MCF 10A (cell line): ENCODE measurements around the gene FILIP1L. TPM values are rescaled to one million over a fixed set of nuclear protein-coding genes. Genes with fewer than 3 reads are reported as not detected.

Source experiments
- BruUV-seq: library from RNA; stranded (reverse); fragments of 400-500 nt; replicated peaks from 2 replicates; lab custom pipeline; 2021; lab: Mats Ljungman, UMichigan
- CTCF ChIA-PET: fragments of 300-600 bp; sonication (Branson Sonifier 250); formaldehyde crosslinking; extraction: SDS; loops from one replicate; lab custom pipeline; 2021; ENCODE audit warnings: antibody characterized with exemption, inconsistent platforms; lab: Yijun Ruan, JAX
- POLR2A ChIA-PET: fragments of 300-600, 350-650 bp; sonication (Branson Sonifier 250); formaldehyde crosslinking; extraction: SDS; loops from one replicate; lab custom pipeline; 2020; ENCODE audit warnings: antibody characterized with exemption, inconsistent platforms; lab: Yijun Ruan, JAX
- DNase-seq: peaks from one replicate; pipeline ENCODE4 v3.0.0-alpha.2; 2018; ENCODE audit not compliant: unreplicated experiment
- H3K27ac Mint-ChIP-seq: one replicate; pipeline ENCODE4 v1.8.0; 2022; ENCODE audit warnings: mild to moderate bottlenecking, low read depth, mixed read lengths; ENCODE audit not compliant: unreplicated experiment
- H3K27me3 Mint-ChIP-seq: one replicate; pipeline ENCODE4 v1.8.0; 2022; ENCODE audit warnings: mixed read lengths; ENCODE audit not compliant: insufficient read depth, unreplicated experiment
- H3K36me3 Mint-ChIP-seq: one replicate; pipeline ENCODE4 v1.8.0; 2022; ENCODE audit warnings: mild to moderate bottlenecking, moderate library complexity, mixed read lengths; ENCODE audit not compliant: insufficient read depth, unreplicated experiment
- H3K4me1 Mint-ChIP-seq: one replicate; pipeline ENCODE4 v1.8.0; 2022; ENCODE audit warnings: mixed read lengths; ENCODE audit not compliant: insufficient read depth, unreplicated experiment
- H3K4me3 Mint-ChIP-seq: one replicate; pipeline ENCODE4 v1.8.0; 2022; ENCODE audit warnings: mild to moderate bottlenecking, moderate library complexity, mixed read lengths; ENCODE audit not compliant: unreplicated experiment
- H3K9me3 Mint-ChIP-seq: one replicate; pipeline ENCODE4 v1.8.0; 2022; ENCODE audit warnings: mixed read lengths; ENCODE audit not compliant: unreplicated experiment
- CTCF ChIP-seq: fragments of 200-600 bp; IDR thresholded peaks from one replicate; pipeline ENCODE4 v1.8.0; 2022; ENCODE audit warnings: antibody characterized with exemption, mild to moderate bottlenecking; ENCODE audit not compliant: unreplicated experiment
- intact Hi-C: fragments of 100-400 bp; cut with micrococcal nuclease; formaldehyde crosslinking; loops from 2 replicates; pipeline ENCODE4 v1.14.1; 2022
- total RNA-seq: library from RNA; stranded (reverse); gene quantifications from 2 replicates; pipeline ENCODE4 v1.2.3, GENCODE V29; 2022

The FILIP1L gene
- total RNA-seq, 1 experiment from 2014 or later, result 2.4 TPM

GRCh38 chr3:99945328-99945995 is 168.8 kb downstream of the FILIP1L start:
- no TSS peak for BruUV-seq
- ChIA-PET CTCF (interaction anchor here (0.6 kb wide), 1 partner anchor 448 kb away, joined by 8 read pairs; no protein-coding TSS in a partner anchor), POLR2A (interaction anchor here (0.6 to 1.5 kb wide), 4 partner anchors 9 to 120 kb away, joined by 3 to 4 read pairs (median 3); no protein-coding TSS in a partner anchor)
- Mint-ChIP-seq H3K9me3 (no peaks in the 10 kb centered on the region), H3K36me3 (no peaks in the 10 kb centered on the region), H3K27me3 (no peaks in the 10 kb centered on the region), H3K4me1 (peaks cover 6% of the 10 kb centered on the region), H3K4me3 (no peak overlapping the region), H3K27ac (no peak overlapping the region)
- DNase-seq, result no peak
- intact Hi-C loops, result no loop called here
- TF ChIP-seq CTCF, result no peak

- intact Hi-C loops, result no loop called here
- POLR2A ChIA-PET, result interaction anchor here (1.0 kb wide), 1 partner anchor 16 kb away, joined by 3 read pairs; no protein-coding TSS in a partner anchor
- Mint-ChIP-seq H3K27me3 (no peaks in the 10 kb centered on the region), H3K9me3 (no peaks in the 10 kb centered on the region), H3K36me3 (no peaks in the 10 kb centered on the region), H3K27ac (no peak overlapping the region), H3K4me1 (peaks cover 6% of the 10 kb centered on the region), H3K4me3 (no peak overlapping the region)
- BruUV-seq, result no TSS peak
- no peak for TF ChIP-seq CTCF
- no peak for DNase-seq
- CTCF ChIA-PET, result interaction anchor here (0.6 to 1.3 kb wide), 4 partner anchors 25 to 128 kb away, joined by 3 to 4 read pairs (median 3); no protein-coding TSS in a partner anchor
These were observed 170.2 kb downstream of the FILIP1L start for GRCh38 chr3:99943931-99944761.

GRCh38 chr3:99941211-99941610 is 173.1 kb downstream of the FILIP1L start:
- POLR2A ChIA-PET, result interaction anchor here (0.6 kb wide), 1 partner anchor 100 kb away, joined by 3 read pairs; no protein-coding TSS in a partner anchor
- Mint-ChIP-seq H3K4me1 (peaks cover 11% of the 10 kb centered on the region), H3K36me3 (no peaks in the 10 kb centered on the region), H3K9me3 (no peaks in the 10 kb centered on the region), H3K27ac (no peak overlapping the region), H3K27me3 (no peaks in the 10 kb centered on the region), H3K4me3 (no peak overlapping the region)
- BruUV-seq, result no TSS peak
- intact Hi-C loops, result no loop called here
- CTCF ChIA-PET, result interaction anchor here (0.7 kb wide), 1 partner anchor 19 kb away, joined by 3 read pairs; no protein-coding TSS in a partner anchor
- DNase-seq, result no peak
- TF ChIP-seq CTCF, result no peak

- ChIA-PET CTCF (no interaction called here), POLR2A (no interaction called here)
- Mint-ChIP-seq H3K27me3 (no peaks in the 10 kb centered on the region), H3K4me1 (peaks cover 11% of the 10 kb centered on the region), H3K27ac (no peak overlapping the region), H3K36me3 (no peaks in the 10 kb centered on the region), H3K9me3 (no peaks in the 10 kb centered on the region), H3K4me3 (no peak overlapping the region)
- DNase-seq, result no peak
- intact Hi-C loops, result no loop called here
- TF ChIP-seq CTCF, result no peak
- no TSS peak for BruUV-seq
These were observed 174.0 kb downstream of the FILIP1L start for GRCh38 chr3:99940350-99940749.
